Mucosa of descending colon (tissue), 3 donors: Measurements from ENCODE around the gene NR2E1. TPM values are rescaled to one million over a fixed set of nuclear protein-coding genes. Genes with fewer than 3 reads are reported as not detected.

ENCODE experiments used
- ATAC-seq: fragments of 200-7000 bp; cut with Tn5 transposase; one replicate; pipeline ENCODE4 v1.9.1; 2020; ENCODE audit warnings: mild to moderate bottlenecking, moderate library complexity
- DNase-seq, 3 donors: peaks; one replicate each; pipeline ENCODE4 v3.0.0-alpha.2; 2020
- H3K36me3 ChIP-seq: fragments of 200-600 bp; one replicate; pipeline ENCODE4 v1.8.0; 2021; ENCODE audit warnings: low read depth, mild to moderate bottlenecking
- H3K4me1 ChIP-seq: fragments of 200-600 bp; one replicate; pipeline ENCODE4 v1.8.0; 2021; ENCODE audit warnings: low read depth, mild to moderate bottlenecking
- H3K4me3 ChIP-seq: fragments of 200-600 bp; one replicate; pipeline ENCODE4 v1.8.0; 2021; ENCODE audit warnings: mild to moderate bottlenecking
- H3K9me3 ChIP-seq: fragments of 200-600 bp; one replicate; pipeline ENCODE4 v1.8.0; 2021; ENCODE audit warnings: mild to moderate bottlenecking
- CTCF ChIP-seq: fragments of 200-600 bp; IDR thresholded peaks from one replicate; pipeline ENCODE4 v1.8.0; 2022; ENCODE audit warnings: antibody characterized with exemption, mild to moderate bottlenecking
- intact Hi-C, 2 donors: fragments of 100-400 bp; cut with DNase I in 1 of 2; cut with micrococcal nuclease in 1 of 2; formaldehyde crosslinking; loops; one replicate each; pipeline versions ENCODE4 v1.11.0 to v1.11.1; 2022; cut with DNase I, micrococcal nuclease
- total RNA-seq, 3 donors: library from RNA; stranded (reverse); fragmentation: NEBNext Ultra II Directional in 2 of 3; extraction: Animal tissue kit (Norgen Biotek cat#: 25700) in 2 of 3; gene quantifications; one replicate each; pipeline versions ENCODE4 v1.2.1 to v1.2.4, GENCODE V29; 2021 to 2023
- donor health status: DM: no; HTN: no; CAD: no; lungs with moderate emphysema.
- donor health status: DM: no; HTN: no; CAD: no.
- donor health status: DM: no; HTN: yes; CAD: no.

The NR2E1 gene
- total RNA-seq, 3 donors from 2014 or later = not detected

DNA sequence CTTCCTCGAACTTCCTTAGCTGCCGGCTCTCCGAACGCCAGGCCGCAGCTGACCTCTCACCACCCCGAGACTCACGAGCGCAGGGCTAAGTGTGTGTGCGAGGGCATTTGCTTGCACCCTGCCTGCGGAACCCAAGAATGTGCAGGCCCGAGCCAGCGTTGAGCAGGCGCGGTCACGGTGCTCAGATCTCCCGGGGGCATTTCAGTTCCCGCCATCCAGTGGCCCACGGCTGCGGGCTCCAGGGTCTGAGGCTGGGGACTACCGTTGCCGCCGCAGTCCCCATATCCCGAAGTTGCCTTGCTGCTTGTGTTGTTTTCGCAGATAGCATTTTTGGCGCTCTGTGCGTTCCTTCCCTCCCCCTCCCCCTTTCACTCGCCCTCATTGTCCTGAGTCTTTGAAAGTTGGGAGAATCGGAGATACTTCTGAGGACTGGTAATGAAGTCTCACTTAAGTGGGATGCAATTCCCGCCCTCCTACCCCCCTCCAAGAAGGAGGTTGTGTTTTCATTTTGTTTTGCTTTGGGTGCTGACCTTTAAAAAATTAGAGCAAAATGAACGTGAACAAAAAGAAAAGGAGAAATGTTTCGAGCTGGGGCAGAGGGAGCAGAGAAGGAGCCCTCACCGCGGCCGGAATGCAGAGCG lies 1.7 kb downstream of the NR2E1 start:
- Histone ChIP-seq H3K4me3 (no peak overlapping the region), H3K9me3 (no peaks in the 10 kb centered on the region), H3K4me1 (peaks cover 35% of the 10 kb centered on the region), H3K36me3 (no peaks in the 10 kb centered on the region)
- ATAC-seq (peak; percentile 6), DNase-seq (no peak)
- no peak for TF ChIP-seq CTCF
- intact Hi-C loops = no loop called here

DNA sequence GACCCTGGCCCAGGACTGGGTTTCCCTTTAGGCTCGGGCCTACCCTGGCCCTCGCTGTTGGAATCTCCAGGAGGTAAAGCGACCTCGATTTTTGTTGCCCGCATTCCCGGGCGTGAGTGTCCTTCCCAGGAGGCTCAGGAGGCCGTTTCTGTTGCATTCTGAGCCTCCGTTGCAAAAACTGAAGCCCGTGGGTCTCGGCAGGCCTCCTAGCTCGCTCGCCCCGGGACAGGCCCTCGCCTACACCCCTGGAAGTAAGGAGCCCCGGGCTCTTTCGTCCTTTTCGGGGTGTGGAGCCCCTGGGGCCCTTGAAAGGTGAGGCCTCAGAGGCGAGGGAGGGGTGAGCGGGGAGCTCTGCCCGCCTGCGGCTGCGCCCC lies 2.3 kb downstream of the NR2E1 start:
- ATAC-seq (no peak), DNase-seq (no peak)
- H3K4me1 ChIP-seq = peaks cover 35% of the 10 kb centered on the region
- H3K9me3 ChIP-seq = no peaks in the 10 kb centered on the region
- intact Hi-C loops = no loop called here
- no peak overlapping the region for H3K4me3 ChIP-seq
- H3K36me3 ChIP-seq = no peaks in the 10 kb centered on the region
- no peak for TF ChIP-seq CTCF

DNA sequence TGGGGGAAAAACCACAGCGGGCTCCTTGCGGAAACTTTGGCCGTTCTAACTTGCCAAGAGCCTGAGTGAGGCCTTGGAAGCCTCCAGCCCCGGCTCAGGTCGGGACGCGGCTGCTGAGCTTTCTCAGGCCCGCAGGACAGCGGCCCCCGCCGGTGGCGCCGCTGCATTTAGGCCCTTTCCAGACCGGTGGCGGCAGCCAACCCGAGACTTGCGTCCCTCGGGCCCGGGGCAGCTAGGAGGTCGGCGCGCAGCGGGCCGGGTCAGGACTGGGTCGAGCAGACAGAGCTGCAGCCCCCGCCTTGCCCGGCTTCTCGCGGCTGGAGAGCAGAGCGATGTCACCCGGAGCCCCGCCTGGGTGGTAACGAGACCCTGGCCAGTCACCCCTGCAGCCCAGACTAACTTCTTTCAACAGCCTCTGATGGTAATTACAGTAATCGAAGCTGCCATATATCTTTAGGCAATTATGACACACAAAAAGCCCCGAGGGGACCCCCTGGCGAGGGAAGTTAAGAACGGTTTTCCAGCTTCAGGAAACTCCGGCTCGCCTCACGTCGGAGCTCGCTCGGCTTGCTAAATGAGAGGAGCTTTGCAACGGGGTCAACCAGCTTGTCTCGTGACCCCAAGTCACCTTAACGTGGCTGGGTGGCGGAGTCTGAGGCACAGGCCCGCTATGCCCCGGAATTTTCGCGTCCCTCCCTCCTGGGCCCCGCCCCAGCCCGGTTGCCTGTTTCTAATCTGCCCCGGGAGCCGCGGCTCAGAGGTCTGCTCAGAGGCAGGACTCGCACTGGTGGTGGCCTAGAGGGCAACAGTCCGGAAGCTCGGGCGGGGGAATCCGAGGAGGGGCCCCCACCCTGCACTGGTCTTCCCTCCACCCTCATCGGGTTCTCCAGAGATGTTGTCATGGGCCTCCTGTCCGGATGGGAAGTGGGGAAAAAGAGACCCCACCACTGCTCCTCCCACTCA lies 3.0 kb downstream of the NR2E1 start:
- intact Hi-C loops = no loop called here
- Histone ChIP-seq H3K9me3 (no peaks in the 10 kb centered on the region), H3K4me3 (no peak overlapping the region), H3K4me1 (peaks cover 35% of the 10 kb centered on the region), H3K36me3 (no peaks in the 10 kb centered on the region)
- ATAC-seq (peak; percentile 69), DNase-seq (peak in 2 of 3 donors; percentile 32 to 51)
- TF ChIP-seq CTCF = no peak

- Histone ChIP-seq H3K36me3 (no peaks in the 10 kb centered on the region), H3K4me1 (peaks cover 32% of the 10 kb centered on the region), H3K9me3 (no peaks in the 10 kb centered on the region), H3K4me3 (no peak overlapping the region)
- ATAC-seq (peak; percentile 31), DNase-seq (no peak)
- intact Hi-C loops = no loop called here
- TF ChIP-seq CTCF = no peak
These were observed 3.9 kb downstream of the NR2E1 start for GRCh38 chr6:108169464-108170331.
